H1 (cell line): ENCODE data around the gene SLC16A2. TPM values are rescaled to one million over a fixed set of nuclear protein-coding genes. Genes with fewer than 3 reads are reported as not detected.

Source experiments
- BACH1 ChIP-seq: IDR thresholded peaks from 2 replicates; pipeline ENCODE4 v1.6.1; 2012; ENCODE audit warnings: low read length, improper control_type of control experiment
- CHD1 ChIP-seq: IDR thresholded peaks from 2 replicates; pipeline ENCODE4 v1.6.1; 2012; ENCODE audit warnings: low read depth, low read length, improper control_type of control experiment
- EZH2 ChIP-seq: fragments of 200-600 bp; sonication (generic); IDR thresholded peaks from 2 replicates; pipeline ENCODE4 v1.7.1; 2012; ENCODE audit warnings: low read depth, mild to moderate bottlenecking, moderate library complexity, low read length, inconsistent platforms; ENCODE audit not compliant: severe bottlenecking
- HDAC2 ChIP-seq, 2 experiments: fragments of 300-600 bp in 1 of 2; sonication (generic) in 1 of 2; IDR thresholded peaks; 2 replicates each; pipeline ENCODE4 v1.6.1; 2011 to 2012; ENCODE audit warnings: low read depth in 2 of 2, low read length in 2 of 2, mild to moderate bottlenecking in 2 of 2, moderate library complexity in 2 of 2, borderline replicate concordance in 1 of 2, inconsistent platforms in 1 of 2
- HDAC6 ChIP-seq: IDR thresholded peaks from one replicate; pipeline ENCODE4 v1.7.1; 2012; ENCODE audit warnings: low read depth, mild to moderate bottlenecking, inconsistent platforms, low read length, moderate library complexity
- POLR2A ChIP-seq, 2 experiments: IDR thresholded peaks; 1 replicate in 1 of 2; 2 replicates in 1 of 2; pipeline ENCODE4 v1.6.1; 2011; ENCODE audit warnings: low read depth in 2 of 2, low read length in 2 of 2, mild to moderate bottlenecking in 2 of 2; ENCODE audit errors: control extremely low read depth in 1 of 2
- POU5F1 ChIP-seq: IDR thresholded peaks from 2 replicates; pipeline ENCODE4 v1.6.1; 2011; ENCODE audit warnings: low read depth, mild to moderate bottlenecking, low read length, moderate library complexity
- RBBP5 ChIP-seq: IDR thresholded peaks from 2 replicates; pipeline ENCODE4 v1.7.1; 2012; ENCODE audit warnings: low read depth, mild to moderate bottlenecking, inconsistent platforms, low read length, moderate library complexity, borderline replicate concordance
- SIN3A ChIP-seq, 2 experiments: IDR thresholded peaks in 1 of 2; conservative IDR thresholded peaks in 1 of 2; 2 replicates each; pipeline ENCODE4 v1.6.1; 2011 to 2012; ENCODE audit warnings: low read length in 2 of 2, improper control_type of control experiment in 1 of 2, low read depth in 1 of 2, mild to moderate bottlenecking in 1 of 2
- SP1 ChIP-seq: IDR thresholded peaks from 2 replicates; pipeline ENCODE4 v1.6.1; 2011; ENCODE audit warnings: low read depth, low read length
- TBP ChIP-seq: IDR thresholded peaks from 2 replicates; pipeline ENCODE4 v1.6.1; 2011; ENCODE audit warnings: low read depth, low read length, improper control_type of control experiment
- polyA plus RNA-seq, 7 experiments: library from polyadenylated mRNA; depleted of rRNA in 3 of 7; stranded (reverse) in 5 of 7; unstranded in 2 of 7; fragments of >200 nt in 5 of 7; fragments of 200-250 nt in 2 of 7; gene quantifications; 1 replicate in 5 of 7; 2 replicates in 1 of 7; 4 replicates in 1 of 7; pipeline versions ENCODE4 v1.2.1 to v1.2.3, GENCODE V29; 2011 to 2013; ENCODE audit warnings: missing spikeins in 2 of 7, mixed read lengths in 2 of 7
- total RNA-seq: library from RNA; stranded (reverse); fragmentation: NEBNext Ultra II Directional; extraction: Animal tissue kit (Norgen Biotek cat#: 25700); gene quantifications from 2 replicates; pipeline ENCODE4 v1.2.1, GENCODE V29; 2021
- TF ChIP-seq, protein P1 (sequence below): IDR thresholded peaks from 2 replicates; pipeline ENCODE4 v1.6.1; 2012; ENCODE audit warnings: inconsistent platforms

SLC16A2 gene
- total and polyA plus RNA-seq, 2 of the 8 experiments (the other 6 are each of a cell fraction or from before 2014, with no cell fraction given), result 24.4 to 32.2 TPM

DNA sequence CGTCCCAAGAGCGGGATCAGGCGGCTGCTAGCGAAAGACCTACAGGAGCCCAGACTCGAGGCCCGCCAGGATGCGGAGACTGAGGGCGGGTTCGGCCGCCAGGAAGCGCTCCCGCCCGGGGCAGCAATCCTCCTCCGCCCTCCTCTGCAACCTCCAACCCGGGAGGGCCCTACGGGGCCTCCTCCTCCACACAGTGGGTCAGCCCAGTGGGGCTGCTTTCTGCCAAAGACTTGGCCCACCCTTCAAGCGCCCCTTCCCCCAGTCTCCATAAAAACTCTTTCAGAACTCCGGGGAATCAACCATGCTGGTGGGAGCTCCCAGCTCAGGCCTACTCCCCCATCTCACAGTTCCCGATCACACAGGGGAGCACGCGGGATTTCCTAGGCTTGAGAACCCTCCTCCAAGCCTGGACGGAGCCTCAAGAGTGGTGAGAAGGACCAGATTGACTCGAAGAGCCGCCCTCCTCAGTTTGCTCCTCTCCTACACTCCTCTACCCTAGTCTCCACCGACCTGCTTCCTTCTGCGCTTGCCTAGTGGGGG, 115.6 kb downstream of the SLC16A2 start (continued):
- TF ChIP-seq SIN3A (conservative IDR thresholded peaks at IDR 0.05 in 1 of 2, IDR thresholded peaks at IDR 0.05 in 1 of 2; ENCODE audit: low read depth in 1 of 2, low read length in 2 of 2) (no peak), BACH1 (no peak), HDAC6 (no peak), EZH2 (no peak), POLR2A (IDR thresholded peaks at IDR 0.05; ENCODE audit: control extremely low read depth in 1 of 2, low read depth in 2 of 2, low read length in 2 of 2) (no peak), RBBP5 (no peak; the same call in 1 of the 2 replicates), POU5F1 (no peak), HDAC2 (IDR thresholded peaks at IDR 0.05; ENCODE audit: borderline replicate concordance in 1 of 2, low read depth in 2 of 2, low read length in 2 of 2) (no peak), SP1 (no peak), TBP (no peak), CHD1 (no peak)
- TF ChIP-seq, protein P1, sequence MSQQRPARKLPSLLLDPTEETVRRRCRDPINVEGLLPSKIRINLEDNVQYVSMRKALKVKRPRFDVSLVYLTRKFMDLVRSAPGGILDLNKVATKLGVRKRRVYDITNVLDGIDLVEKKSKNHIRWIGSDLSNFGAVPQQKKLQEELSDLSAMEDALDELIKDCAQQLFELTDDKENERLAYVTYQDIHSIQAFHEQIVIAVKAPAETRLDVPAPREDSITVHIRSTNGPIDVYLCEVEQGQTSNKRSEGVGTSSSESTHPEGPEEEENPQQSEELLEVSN, result peak; percentile 78; the same call in 1 of the 2 replicates
